Measurements from ENCODE around the gene CDRT15L2.

GRCh38 chr17:20613248-20613647 lies 33.7 kb downstream of the CDRT15L2 start:
- TF ChIP-seq POLR2AphosphoS5 (IDR thresholded peaks at IDR 0.05; ENCODE audit: low read depth, low read length) (no peak), REST (IDR thresholded peaks at IDR 0.05; ENCODE audit: insufficient read depth in 1 of 2, low read depth in 2 of 2, low read length in 2 of 2) (no peak), SIN3A (IDR thresholded peaks at IDR 0.05; ENCODE audit: borderline replicate concordance, insufficient read depth, low read length) (no peak)

Data from PFSK-1 (cell line).